Fibroblast of pulmonary artery (primary cell): ENCODE results near the gene PHETA2.

Source experiments
- DNase-seq: peaks from one replicate; pipeline ENCODE4 v3.0.0-alpha.2; 2010; ENCODE audit warnings: low read depth
- H3K4me3 ChIP-seq: replicated peaks from 2 replicates; pipeline ENCODE4 v1.5.1; 2011; ENCODE audit warnings: low read depth, mild to moderate bottlenecking, control low read depth, low read length, moderate library complexity
- CTCF ChIP-seq: IDR thresholded peaks from 2 replicates; pipeline ENCODE4 v1.5.1; 2011; ENCODE audit warnings: mild to moderate bottlenecking, control low read depth, low read length, inconsistent platforms; ENCODE audit errors: missing control alignments

Gene PHETA2

GRCh38 chr22:42064629-42065028 is 9.4 kb upstream of the PHETA2 start:
- no peak for DNase-seq
- H3K4me3 ChIP-seq = no peak overlapping the region
- no peak for TF ChIP-seq CTCF

GRCh38 chr22:42065438-42066125 is 8.5 kb upstream of the PHETA2 start:
- TF ChIP-seq CTCF = no peak
- H3K4me3 ChIP-seq = no peak overlapping the region
- no peak for DNase-seq

- no peak for TF ChIP-seq CTCF
- no peak for DNase-seq
- no peak overlapping the region for H3K4me3 ChIP-seq
These were observed 7.8 kb upstream of the PHETA2 start for GRCh38 chr22:42066126-42066761.

GRCh38 chr22:42066937-42067336 is 7.1 kb upstream of the PHETA2 start:
- TF ChIP-seq CTCF = no peak
- DNase-seq = no peak
- H3K4me3 ChIP-seq = no peak overlapping the region

GRCh38 chr22:42067671-42068251 is 6.3 kb upstream of the PHETA2 start:
- H3K4me3 ChIP-seq = no peak overlapping the region
- DNase-seq = no peak
- TF ChIP-seq CTCF = no peak

GRCh38 chr22:42068291-42068690 is 5.8 kb upstream of the PHETA2 start:
- no peak for DNase-seq
- no peak for TF ChIP-seq CTCF

More at GRCh38 chr22:42068291-42068690, 5.8 kb upstream of the PHETA2 start:
- H3K4me3 ChIP-seq = no peak overlapping the region
